HuH-7.5 (cell line): Measurements from ENCODE around the gene SRRM4.
"Not testable (repeated sequence)": the region's sequence is repeated elsewhere in the genome, so short reads cannot be mapped to it uniquely, and the experiment has no call there.

Experiments
- DNase-seq: peaks from one replicate; pipeline ENCODE4 v3.0.0; 2011; ENCODE audit warnings: low spot score

Gene SRRM4, protein sequence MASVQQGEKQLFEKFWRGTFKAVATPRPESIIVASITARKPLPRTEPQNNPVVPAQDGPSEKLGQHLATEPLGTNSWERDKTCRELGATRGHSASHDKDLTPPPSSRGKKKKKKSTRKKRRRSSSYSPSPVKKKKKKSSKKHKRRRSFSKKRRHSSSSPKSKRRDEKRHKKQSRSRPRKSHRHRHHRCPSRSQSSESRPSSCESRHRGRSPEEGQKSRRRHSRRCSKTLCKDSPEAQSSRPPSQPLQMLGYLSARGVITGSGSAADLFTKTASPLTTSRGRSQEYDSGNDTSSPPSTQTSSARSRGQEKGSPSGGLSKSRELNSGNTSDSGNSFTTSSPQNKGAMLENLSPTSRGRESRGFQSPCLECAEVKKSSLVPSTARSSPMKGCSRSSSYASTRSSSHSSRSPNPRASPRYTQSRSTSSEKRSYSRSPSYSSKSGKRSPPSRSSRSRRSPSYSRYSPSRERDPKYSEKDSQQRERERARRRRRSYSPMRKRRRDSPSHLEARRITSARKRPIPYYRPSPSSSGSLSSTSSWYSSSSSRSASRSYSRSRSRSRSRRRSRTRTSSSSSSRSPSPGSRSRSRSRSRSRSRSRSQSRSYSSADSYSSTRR

DNA sequence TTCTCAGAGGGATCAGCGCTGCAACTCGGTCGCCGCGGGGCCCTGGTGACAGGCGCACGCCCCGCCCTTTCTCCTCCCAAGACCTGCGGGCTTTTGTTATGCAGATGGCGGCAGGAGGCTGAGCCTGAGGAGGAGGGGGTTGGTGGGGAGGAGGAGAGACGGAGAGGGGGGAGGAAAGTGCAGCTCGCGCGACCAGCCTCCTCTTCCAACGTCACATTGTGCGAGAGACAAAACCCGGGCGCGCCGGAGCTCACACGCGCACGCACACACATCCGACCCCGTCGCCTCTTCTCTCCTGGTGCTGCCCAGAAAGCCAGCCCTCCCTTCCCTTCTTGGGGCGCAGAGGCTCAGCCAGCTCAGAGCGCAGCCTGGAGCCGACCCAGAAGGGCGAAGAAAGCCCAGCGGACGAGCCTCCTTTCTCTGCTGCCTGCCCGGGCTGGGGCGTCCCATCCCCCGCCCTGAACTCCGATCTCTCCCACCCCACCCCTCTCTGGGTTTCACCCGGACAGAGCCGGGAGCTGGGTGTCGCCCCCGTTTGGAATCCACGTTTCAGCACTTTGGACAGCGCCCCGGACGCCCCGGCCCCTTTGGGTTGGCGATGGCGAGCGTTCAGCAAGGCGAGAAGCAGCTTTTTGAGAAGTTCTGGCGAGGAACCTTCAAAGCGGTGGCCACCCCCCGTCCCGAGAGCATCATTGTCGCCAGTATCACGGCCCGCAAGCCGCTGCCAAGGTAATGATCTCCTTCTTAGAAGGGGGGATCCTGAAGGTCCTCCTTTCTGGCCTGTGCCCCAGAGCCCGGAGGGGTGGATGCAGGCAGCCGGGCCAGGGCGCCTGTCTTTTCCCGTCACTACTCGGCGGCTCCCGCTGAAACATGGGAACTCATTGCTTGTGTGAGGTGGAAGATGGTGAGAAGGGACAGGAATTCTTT lies at the start of gene SRRM4:
SRRM4 (plus strand) TSS at position 257 of the 927 bp plus-strand sequence; CDS start at position 599, 342 bp downstream.
- no peak for DNase-seq

DNA sequence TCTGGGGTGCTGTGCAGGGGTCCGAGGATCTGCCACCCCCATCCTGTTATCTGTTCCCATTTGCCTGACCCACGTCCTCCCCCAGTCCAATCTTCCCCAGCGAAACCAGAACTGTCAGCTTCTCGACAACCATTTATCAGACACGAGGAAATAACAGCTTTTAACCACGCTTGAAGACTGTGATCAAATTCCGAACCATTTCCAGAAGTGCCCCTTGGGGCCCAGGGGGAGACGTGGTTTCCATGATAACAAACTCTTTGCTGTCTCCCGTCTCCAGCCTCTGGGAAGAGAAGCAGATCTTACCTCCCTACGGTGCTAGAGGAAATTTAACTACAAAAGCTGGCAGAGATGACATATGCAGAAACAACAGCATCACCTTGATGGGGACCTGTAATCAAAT lies 35.1 kb upstream of the SRRM4 start:
- no peak for DNase-seq

DNA sequence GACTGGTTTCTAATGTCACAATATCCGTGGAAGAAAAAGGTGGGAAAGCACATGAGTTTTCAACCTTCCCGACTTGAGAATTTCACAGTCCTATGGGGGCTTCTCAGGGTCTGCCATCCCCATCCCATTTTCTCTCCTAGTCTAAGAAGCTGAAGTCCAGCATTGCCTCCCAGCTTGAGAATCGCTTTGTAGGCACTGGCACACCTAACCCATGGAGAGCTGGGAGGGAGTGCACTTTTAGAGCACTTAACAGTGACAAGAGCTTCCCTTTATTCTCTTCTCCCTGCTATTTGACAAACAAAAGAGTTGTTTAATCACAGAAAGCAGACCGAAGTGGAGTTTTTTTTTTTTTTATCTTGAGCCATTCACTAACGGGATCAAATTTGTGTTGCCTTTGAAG lies 22.8 kb upstream of the SRRM4 start:
- no peak for DNase-seq

DNA sequence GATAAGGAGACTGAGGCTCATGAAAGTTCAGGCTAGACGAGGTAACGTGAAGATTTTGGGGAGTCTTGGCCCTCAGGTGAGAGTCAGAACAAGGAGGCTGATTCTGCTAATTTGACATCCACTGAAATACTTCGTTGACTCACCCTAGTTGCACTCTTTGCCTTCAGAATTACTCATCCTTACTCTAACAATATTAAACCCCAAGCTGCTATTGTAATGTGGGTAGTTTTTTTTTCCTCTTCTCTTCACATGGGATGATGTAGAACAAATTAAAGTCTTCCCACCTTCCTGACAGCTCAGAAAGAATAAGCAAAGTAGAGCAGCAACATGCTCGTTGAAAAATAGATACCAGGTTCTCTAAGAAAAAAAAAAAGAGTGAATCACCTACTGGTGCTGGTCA lies 22.0 kb upstream of the SRRM4 start:
- no peak for DNase-seq

DNA sequence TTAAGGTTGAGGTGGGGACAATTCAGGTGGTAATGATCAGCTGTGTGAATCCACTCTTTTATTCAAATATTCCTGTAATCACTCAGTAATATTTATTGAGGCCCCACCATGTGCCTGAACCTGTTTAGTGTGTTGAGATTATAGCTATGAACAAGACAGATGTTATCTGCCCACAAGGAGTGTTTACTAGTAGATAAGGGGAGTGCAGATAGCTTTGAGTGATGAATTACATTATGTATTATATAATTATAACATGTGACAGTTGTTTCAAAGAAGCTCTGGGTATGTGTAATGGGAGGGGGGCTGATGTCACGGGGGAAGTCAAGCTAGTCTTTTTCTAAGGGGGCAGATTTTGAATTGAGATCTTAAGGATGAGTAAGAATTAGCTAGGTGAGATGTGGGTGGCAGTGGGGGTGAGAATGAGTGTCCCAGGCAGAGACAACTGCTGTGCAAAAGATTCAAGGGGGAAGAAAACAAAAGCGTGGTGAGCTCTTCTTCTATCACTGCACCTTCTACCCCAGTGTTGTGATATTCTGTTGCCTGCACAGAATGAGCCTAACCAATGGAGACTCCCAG lies 21.3 kb upstream of the SRRM4 start:
- DNase-seq: no peak

DNA sequence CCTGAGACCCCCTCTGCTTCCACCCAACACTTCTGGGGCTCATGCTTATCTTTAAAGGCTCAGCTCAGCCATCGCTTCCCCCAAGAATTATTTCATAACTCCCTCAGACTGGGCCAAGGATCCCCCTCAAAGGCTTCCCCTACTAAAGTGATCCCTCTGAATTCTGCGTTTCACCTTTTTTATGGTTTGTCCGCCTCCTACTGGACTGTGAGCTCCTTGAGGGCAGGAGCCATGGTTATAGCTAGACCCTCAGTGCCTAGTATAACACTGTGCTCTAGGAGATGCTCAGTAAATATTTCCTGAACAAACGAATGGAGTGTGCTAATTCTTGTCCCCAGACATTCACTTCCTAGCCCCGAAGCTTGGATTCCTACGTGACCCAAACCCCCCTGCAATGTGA lies 20.5 kb upstream of the SRRM4 start:
- no peak for DNase-seq

DNA sequence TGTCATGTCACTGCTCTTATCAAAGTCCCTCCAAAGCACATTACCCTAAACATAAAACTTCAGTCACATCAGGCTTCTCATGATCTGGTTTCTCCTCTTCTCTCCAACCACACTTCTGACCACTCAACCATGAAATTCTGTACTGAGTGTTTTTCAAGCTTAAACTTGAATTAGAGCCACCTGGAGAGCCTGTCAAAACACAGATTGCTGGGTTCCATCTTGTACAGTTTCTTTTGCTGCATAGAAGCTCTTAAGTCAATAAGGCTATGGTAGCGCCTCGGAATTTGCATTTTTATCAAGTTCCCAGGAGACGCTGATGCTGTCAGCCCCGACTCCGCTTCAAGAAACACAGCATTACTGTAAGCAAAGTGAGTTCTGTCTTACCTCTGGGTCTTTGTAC lies 16.4 kb upstream of the SRRM4 start:
- DNase-seq: no peak

DNA sequence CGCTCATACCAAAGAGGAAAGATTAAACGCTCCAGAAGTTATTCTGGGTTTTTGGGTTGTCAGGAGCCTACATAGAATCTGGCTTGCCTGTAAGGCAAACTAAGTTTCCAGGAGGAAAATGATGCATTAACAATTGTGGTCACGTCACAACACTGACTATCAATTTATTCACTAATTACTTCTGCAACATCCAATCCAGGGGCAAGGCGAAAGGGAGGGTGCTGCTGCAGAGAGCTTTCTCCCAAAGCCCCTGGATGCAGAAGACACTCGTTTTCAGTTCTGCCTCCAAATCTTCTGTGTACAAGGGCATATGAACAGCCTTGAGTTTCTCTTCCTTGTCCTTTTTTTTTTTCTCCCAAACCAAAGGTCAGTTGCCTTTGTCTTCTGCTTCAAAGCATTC lies 10.5 kb upstream of the SRRM4 start:
- no peak for DNase-seq

DNA sequence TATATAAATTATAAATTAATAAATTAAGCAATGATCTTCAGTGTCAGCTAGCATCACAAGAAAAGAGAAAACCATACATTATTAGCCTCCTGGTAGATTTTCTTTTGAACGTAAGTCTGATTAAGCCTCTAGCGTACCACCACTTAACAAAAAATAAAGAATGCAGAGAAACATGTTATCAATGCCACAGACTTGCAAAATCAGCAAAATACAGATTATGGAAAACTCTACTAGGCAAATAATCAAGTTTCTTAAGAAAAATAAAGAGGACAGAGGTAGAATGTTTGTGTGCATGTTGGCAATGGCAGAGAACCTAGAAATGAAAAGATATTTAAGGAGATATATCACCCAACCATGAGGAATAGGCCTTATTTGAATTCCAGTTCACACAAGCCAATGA lies 8.4 kb upstream of the SRRM4 start:
- DNase-seq: no peak

DNA sequence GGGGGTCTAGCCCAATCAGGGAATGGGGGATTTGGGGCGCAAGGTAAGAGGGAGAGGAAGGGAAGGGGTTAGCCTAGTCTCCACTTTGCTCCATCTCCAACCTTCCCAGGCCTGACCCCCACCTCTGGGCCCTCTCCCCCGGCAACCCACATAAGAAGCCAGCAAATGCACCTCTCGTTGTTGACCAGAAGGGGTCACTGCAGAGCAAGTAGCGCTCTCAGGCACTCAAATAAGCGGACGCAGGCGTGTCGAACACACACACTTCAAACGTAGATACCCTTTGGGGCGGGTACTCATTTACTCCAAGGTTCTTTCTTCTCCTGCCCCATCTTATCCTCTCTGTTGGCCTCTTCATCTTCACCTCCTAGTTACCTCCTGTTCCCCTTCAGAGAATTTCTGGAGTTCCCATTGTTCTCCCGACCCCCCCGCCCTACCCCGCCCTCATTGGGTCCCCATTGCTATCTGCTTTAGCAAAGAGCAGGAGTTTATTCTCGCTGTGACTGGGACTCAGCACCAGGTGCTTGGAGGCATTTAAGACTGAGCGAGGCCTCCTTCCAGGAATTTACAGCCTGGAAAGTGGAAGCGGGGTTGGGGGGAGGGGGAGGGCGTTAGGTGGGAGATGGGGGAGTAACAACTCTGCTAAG lies 1.5 kb upstream of the SRRM4 start:
- DNase-seq: peak; percentile 52

DNA sequence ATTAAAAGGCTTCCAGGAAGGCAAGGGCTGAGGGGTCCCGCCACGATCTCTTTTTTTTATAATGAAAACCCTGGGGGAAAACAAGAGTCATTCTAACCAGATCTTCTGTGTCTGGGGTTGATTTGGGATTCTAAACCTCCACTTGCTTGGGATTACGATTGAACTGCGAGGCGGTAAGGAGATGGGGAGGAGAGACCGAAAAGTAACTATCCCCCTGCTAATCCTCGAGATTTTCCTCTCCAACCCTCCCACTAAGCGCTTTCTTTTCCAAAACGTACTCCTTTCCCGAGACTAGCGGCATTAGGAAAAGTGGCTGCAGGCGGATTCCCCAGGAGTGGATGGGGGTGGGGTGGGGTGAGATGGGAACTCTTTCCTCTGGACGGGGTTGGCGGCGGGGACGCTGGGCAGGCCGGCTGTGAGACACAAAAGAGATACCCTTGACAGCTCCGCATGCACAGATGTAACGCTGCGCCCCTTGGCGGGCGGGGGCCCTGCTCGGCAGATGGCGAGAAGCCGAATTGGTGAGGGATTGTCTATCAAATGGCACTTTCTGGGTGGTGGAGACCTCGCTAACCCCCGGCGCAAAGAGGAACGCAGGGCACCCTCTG lies 830 bp upstream of the SRRM4 start:
- no peak for DNase-seq

DNA sequence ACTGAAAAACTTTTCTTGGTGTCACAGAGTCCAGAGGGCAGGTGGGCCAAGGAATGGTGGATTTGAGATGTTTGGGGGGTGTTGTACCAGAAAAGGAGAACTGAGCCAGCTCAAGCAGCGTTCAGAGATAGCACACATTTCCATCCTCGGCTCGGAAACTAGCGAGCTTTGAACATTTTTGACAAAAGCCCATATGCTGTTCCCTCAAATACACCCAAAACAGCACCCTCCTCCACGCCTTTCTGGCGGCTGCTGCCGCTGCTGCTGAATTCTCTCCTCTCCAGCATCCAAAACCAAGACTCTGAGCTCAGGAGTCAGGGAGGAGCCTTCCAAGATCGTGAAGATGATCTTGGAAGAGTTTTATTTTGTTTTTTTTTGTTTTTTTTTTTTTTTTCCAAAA lies 961 bp downstream of the SRRM4 start:
- DNase-seq: no peak

DNA sequence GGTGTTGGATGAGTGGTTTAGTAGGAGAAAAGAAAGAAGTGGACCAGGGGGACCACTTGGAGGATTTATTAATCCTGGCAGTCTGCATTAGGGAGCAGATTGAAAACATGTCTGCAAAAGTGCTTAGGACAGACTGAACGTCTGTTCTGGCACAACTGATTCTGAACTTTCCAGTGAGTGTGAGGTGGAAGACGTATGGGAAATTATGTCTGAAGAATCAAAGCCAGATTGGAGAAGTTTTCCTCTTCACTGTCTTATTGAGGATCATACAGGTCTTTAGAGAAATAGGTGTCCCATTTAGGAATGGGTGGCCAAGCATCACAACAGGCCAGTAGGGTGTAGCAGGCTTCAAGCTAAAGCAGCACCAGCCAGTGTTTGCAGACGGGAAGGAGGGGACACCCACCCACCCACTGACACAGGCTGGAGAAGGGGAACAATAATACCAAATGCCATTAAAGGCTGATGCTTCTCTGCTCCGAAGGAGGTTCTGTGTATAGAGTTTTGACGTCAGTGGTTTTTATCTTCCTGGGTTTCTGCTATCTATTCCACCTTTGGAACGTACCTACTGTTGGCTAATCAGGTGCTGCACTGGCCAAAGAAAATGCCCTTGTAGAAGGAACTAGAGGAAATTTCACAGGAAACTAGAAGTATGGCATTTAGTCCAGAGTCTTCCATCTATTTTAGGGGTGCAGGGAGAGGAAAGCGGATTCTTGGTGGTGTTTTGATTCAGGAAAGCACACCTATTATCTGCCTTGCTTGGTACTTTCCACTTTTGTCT lies 1.8 kb downstream of the SRRM4 start:
- no peak for DNase-seq

DNA sequence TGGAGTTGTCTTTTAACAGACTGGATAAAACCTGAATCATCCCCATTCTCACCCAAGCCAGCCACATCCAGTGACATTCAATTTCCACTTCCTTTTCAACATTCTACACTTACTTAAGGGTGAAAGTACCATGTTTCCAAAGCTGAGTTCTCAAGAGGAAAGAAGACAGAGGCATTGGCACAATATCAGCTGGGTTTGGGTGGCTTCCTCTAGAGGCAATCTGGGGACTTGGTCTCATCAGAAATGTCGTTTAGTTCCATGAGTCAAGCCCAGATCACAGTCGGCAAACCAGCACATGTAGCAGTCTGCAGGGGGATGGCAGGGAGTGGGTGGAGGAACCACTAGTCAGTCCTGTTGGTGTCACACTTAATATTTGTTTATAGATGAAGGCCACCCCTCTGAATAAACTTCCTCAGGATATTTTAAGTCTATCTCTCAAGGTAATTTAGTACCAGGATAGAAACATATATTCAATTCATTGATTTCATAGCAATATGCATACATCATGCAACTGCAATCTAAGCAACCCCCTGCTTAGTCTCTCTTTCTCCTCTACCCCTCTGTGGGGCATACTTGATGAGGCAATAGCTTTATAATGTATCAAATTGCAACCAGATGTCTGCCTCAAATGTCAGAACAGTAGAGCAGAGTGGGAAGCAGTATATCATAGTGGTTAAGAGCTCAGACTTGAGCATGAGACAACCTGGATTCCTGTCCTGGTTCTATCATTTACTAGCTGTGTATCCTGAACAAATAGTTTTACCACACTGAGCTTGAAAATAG lies 3.0 kb downstream of the SRRM4 start:
- DNase-seq: no peak

DNA sequence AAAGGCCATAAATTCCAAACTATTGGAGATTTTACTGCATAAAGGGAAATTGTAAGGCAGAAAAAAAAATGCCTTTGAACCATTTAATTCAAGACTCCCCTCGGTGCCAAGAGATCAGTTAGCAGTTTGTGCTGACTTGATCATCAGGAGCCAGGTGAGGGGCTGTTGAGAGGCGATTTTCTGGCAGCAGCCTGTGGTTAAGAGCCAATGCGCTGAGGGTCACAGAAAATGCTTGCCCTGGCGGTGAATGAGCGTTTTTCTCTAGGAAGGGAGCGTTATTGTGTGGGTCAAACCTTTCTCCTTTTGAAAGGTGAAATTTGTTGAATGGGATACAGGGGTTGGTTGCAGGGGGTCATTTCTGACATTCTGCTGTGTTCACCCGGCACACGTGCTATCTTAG lies 4.7 kb downstream of the SRRM4 start:
- no peak for DNase-seq

DNA sequence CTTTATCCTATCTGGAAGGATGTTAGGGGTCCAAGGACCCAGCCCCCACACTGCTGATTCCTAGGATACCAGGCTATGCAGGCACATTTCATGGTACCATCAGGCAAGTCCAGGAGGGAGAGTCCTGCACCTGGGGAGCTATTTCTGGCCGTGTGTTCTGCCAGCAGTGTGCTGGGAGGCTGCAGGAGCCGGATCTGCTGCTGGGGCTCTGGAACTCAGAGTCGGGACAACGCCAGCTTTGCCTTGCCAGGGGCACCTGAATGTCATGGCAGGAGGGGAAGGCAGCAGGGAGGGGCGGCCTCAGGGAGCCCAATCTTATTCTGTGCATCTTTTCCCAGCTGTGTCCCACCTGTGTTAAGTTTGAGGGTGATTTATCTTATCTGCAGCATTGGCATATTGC lies 17.8 kb downstream of the SRRM4 start:
- no peak for DNase-seq

DNA sequence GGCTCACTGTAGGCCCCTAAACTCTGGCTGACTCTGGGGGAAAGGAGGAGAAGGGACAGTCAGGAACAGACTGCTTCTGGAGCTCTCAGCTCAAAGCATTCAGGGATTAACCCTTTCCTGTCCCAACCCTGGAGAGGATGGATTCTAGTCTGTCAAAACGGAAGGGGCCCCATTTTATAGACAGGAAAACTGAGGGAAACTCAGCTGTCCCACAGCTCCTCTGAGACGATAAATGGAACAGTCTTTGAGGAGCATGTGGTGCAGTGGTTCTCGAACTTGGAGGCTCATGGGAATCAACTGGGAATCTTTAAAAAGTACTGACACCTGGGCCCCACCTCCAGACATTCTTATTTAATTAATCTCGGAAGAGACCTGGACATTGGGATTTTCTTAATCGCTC lies 23.7 kb downstream of the SRRM4 start:
- DNase-seq: no peak

DNA sequence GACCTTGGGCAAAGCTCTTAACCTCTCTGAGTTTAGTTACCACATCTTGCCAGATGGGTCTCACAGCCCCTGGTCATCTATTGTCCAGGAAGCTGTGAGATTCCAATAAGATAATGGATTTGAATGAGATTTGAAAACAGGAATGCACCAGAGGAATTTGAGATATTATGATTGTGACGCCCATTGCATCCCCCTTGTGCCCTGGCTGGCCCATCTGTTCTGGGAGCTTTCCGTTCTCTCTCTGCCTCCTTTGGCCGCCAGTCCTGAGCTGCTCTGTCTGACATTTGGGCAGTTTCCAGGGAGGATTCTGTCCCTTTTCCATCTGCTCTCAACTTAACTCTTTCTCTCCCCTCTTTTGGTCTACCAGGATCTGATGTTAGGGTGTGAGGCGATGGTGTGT lies 24.6 kb downstream of the SRRM4 start:
- DNase-seq: no peak

DNA sequence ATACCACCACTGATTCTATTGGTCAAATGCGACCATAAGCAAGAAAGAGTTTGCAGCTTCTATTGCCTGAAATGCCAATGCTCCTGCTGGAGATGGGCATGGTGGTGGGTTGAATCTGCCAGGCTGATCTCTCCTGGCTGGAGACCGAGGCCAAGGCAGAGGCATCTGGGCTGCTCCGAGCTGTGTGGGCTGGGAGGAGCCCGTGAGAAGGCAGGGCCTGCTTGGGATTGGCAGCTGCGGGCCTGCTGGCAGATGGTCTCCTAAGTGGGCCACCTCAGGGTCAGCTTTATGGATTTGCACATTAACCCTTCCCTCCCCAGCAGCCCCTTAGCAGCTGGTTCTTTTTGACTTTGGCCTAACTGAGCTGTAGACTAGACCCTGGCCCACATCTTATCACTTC lies 25.4 kb downstream of the SRRM4 start:
- no peak for DNase-seq

DNA sequence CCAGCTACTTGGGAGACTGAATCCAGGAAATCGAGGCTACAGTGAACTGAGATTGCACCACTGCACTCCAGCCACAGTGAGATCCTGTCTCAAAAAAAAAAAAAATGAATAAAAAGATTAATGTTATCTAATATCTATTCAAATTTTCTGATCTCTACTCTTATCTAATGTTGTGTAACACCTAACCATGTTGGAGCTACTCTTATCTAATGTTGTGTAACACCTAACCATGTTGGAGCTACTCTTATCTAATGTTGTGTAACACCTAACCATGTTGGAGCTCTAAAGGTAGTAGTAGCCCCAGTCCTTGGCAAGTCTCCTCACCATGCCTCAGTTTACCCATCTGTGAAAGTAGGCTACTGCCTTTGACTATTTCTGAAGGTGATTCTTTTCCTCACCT lies 26.9 kb downstream of the SRRM4 start:
- DNase-seq: not testable (repeated sequence)
